Keratinocyte (primary cell): ENCODE data around the gene TMEM238L.

Source experiments
- CTCF ChIP-seq, 3 experiments: IDR thresholded peaks in 1 of 3; conservative IDR thresholded peaks in 1 of 3; optimal IDR thresholded peaks in 1 of 3; 2 replicates in 2 of 3; 3 replicates in 1 of 3; pipeline versions ENCODE3 to v1.5.1; 2011; ENCODE audit warnings: low read length in 3 of 3, mild to moderate bottlenecking in 3 of 3, moderate library complexity in 2 of 3, control low read depth in 1 of 3, inconsistent platforms in 1 of 3; ENCODE audit not compliant: insufficient read depth in 2 of 3; ENCODE audit errors: extremely low read depth in 1 of 3
- EZH2 ChIP-seq: IDR thresholded peaks from one replicate; pipeline ENCODE4 v1.6.1; 2012; ENCODE audit warnings: inconsistent platforms, mild to moderate bottlenecking, low read length, moderate library complexity

DNA sequence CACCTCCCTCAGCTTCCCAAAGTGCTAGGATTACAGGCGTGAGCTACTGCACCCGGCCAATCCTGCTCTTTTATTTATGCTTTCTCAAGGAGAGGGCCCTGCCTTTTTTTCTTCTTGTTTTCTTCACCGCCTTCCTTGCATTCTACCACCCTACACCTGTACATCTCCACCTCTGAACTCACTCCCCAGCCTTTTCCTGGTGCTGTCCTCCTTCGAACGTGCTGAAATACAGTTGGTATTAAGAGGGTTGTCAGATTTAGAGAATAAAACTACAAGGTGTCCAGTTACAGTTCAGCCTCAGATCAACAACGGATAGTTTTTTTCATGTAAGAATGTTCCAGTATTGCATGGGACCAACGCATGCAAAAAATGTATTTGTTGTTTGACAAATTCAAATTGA, 32.2 kb upstream of the TMEM238L start:
- TF ChIP-seq CTCF (optimal IDR thresholded peaks at IDR 0.05 in 1 of 3, IDR thresholded peaks at IDR 0.05 in 1 of 3, conservative IDR thresholded peaks at IDR 0.05 in 1 of 3; ENCODE audit: extremely low read depth in 1 of 3, insufficient read depth in 2 of 3, low read length in 3 of 3) (no peak), EZH2 (no peak)
